B cell (primary cell): Measurements from ENCODE around the gene CD226. TPM values are rescaled to one million over a fixed set of nuclear protein-coding genes. Genes with fewer than 3 reads are reported as not detected.

Experiments
- ATAC-seq: fragments of 200-7000 bp; cut with Tn5 transposase; one replicate; pipeline ENCODE4 v1.10.0; 2021; ENCODE audit warnings: low read depth, mild to moderate bottlenecking, moderate number of reproducible peaks, moderate library complexity
- CTCF ChIA-PET: fragments of 350-600 bp; sonication (Branson Sonifier 250); formaldehyde crosslinking; loops from one replicate; lab custom pipeline; 2021; ENCODE audit warnings: antibody characterized with exemption, inconsistent platforms; lab: Charles Lee
- POLR2A ChIA-PET: fragments of 350-600 bp; sonication (Branson Sonifier 250); formaldehyde crosslinking; loops from one replicate; lab custom pipeline; 2021; ENCODE audit warnings: antibody characterized with exemption; lab: Charles Lee
- DNase-seq: peaks from one replicate; pipeline ENCODE4 v3.0.0; 2013
- H2AFZ ChIP-seq: 2 replicates; pipeline ENCODE4 v1.6.1; 2012; ENCODE audit warnings: mild to moderate bottlenecking, low read depth, low read length; ENCODE audit not compliant: insufficient read depth, poor library complexity, severe bottlenecking
- H3K27ac ChIP-seq, 2 donors: 1 replicate in 1 of 2; 2 replicates in 1 of 2; pipeline ENCODE4 v1.5.1; 2012 to 2013; ENCODE audit warnings: low read length in 2 of 2, mild to moderate bottlenecking in 2 of 2, moderate library complexity in 1 of 2
- H3K27me3 ChIP-seq, 4 experiments: fragments of 200-600 bp in 1 of 4; sonication (generic) in 1 of 4; replicated peaks in 1 of 4; 1 replicate in 2 of 4; 2 replicates in 2 of 4; pipeline versions ENCODE4 v1.6.1 to v1.7.0; 2013 to 2016; ENCODE audit warnings: low read length in 3 of 4, mild to moderate bottlenecking in 2 of 4, mixed read lengths in 1 of 4, moderate library complexity in 1 of 4; ENCODE audit not compliant: insufficient read depth in 4 of 4, control insufficient read depth in 3 of 4; ENCODE audit errors: control extremely low read depth in 1 of 4
- H3K36me3 ChIP-seq, 2 experiments: replicated peaks in 1 of 2; 1 replicate in 1 of 2; 2 replicates in 1 of 2; pipeline versions ENCODE4 v1.6.1 to v1.7.1; 2013; ENCODE audit warnings: low read length in 1 of 2; ENCODE audit not compliant: insufficient read depth in 2 of 2, control insufficient read depth in 1 of 2; ENCODE audit errors: control extremely low read depth in 1 of 2, extremely low read depth in 1 of 2
- H3K4me1 ChIP-seq, 2 donors: fragments of 200-600 bp in 1 of 2; sonication (generic) in 1 of 2; 1 replicate in 1 of 2; 2 replicates in 1 of 2; pipeline versions ENCODE4 v1.5.1 to v1.6.1; 2013 to 2017; ENCODE audit warnings: low read length in 2 of 2; ENCODE audit not compliant: control insufficient read depth in 2 of 2, insufficient read depth in 2 of 2
- H3K4me2 ChIP-seq: replicated peaks from 2 replicates; pipeline ENCODE3; 2012; ENCODE audit warnings: mild to moderate bottlenecking, low read depth, low read length; ENCODE audit not compliant: poor library complexity, severe bottlenecking
- H3K4me3 ChIP-seq, 5 experiments: fragments of 200-600 bp in 1 of 5; sonication (generic) in 1 of 5; 1 replicate in 3 of 5; 2 replicates in 2 of 5; pipeline versions ENCODE4 v1.5.1 to v1.7.0; 2011 to 2016; ENCODE audit warnings: low read length in 4 of 5, mild to moderate bottlenecking in 4 of 5, low read depth in 2 of 5, control low read depth in 1 of 5, moderate library complexity in 1 of 5; ENCODE audit not compliant: insufficient read depth in 1 of 5; ENCODE audit errors: control extremely low read depth in 1 of 5, extremely low read depth in 1 of 5
- H3K79me2 ChIP-seq: fragments of 200-600 bp; sonication (generic); one replicate; pipeline ENCODE4 v1.6.0; 2016; ENCODE audit warnings: low read length; ENCODE audit not compliant: control insufficient read depth, insufficient read depth
- H3K9ac ChIP-seq: fragments of 200-600 bp; sonication (generic); 2 replicates; pipeline ENCODE4 v1.6.1; 2017; ENCODE audit warnings: mild to moderate bottlenecking, low read length, moderate library complexity
- H3K9me3 ChIP-seq, 3 donors: one replicate each; pipeline versions ENCODE4 v1.6.1 to v1.7.1; 2013; ENCODE audit warnings: low read length in 2 of 3; ENCODE audit not compliant: control insufficient read depth in 2 of 3, insufficient read depth in 1 of 3; ENCODE audit errors: control extremely low read depth in 1 of 3
- H4K20me1 ChIP-seq: 2 replicates; pipeline ENCODE4 v1.6.0; 2012; ENCODE audit warnings: mild to moderate bottlenecking, low read length; ENCODE audit not compliant: insufficient read depth, control insufficient read depth, poor library complexity, severe bottlenecking
- H3K27ac Mint-ChIP-seq: one replicate; pipeline ENCODE4 v1.8.0; 2021; ENCODE audit warnings: mixed read lengths
- H3K27me3 Mint-ChIP-seq: one replicate; pipeline ENCODE4 v1.8.0; 2021; ENCODE audit warnings: mixed read lengths
- H3K4me1 Mint-ChIP-seq: one replicate; pipeline ENCODE4 v1.8.0; 2021; ENCODE audit warnings: mixed read lengths
- H3K4me3 Mint-ChIP-seq: one replicate; pipeline ENCODE4 v1.8.0; 2021; ENCODE audit warnings: mixed read lengths
- H3K9me3 Mint-ChIP-seq: one replicate; pipeline ENCODE4 v1.8.0; 2022; ENCODE audit warnings: mixed read lengths; ENCODE audit not compliant: insufficient read depth
- EZH2 ChIP-seq: IDR thresholded peaks from 2 replicates; pipeline ENCODE4 v1.6.1; 2012; ENCODE audit warnings: borderline replicate concordance, low read depth, mild to moderate bottlenecking, moderate library complexity, low read length; ENCODE audit not compliant: insufficient read depth, poor library complexity, severe bottlenecking
- WGBS: methylation state at CpG from one replicate; pipeline ENCODE4 v1.1.5; 2013; ENCODE audit warnings: missing lambda C conversion rate; ENCODE audit not compliant: insufficient coverage; 5-methylcytosine and 5-hydroxymethylcytosine counted together
- intact Hi-C: fragments of 100-400 bp; cut with micrococcal nuclease; formaldehyde crosslinking; loops from one replicate; pipeline ENCODE4 v1.10.0; 2022
- polyA plus RNA-seq: library from polyadenylated mRNA; depleted of rRNA; stranded (reverse); fragments of >200 nt; gene quantifications from 2 replicates; pipeline ENCODE4 v1.2.3, GENCODE V29; 2012
- total RNA-seq, 2 donors: library from RNA; stranded (reverse); fragments of 120-200 nt in 1 of 2; gene quantifications; 1 replicate in 1 of 2; 2 replicates in 1 of 2; pipeline versions ENCODE4 v1.2.3 to v1.2.4, GENCODE V29; 2013 to 2022
- TF ChIP-seq, protein P1 (sequence below): fragments of 200-600 bp; IDR thresholded peaks from one replicate; pipeline ENCODE4 v1.8.0; 2022; ENCODE audit warnings: antibody characterized with exemption, mild to moderate bottlenecking

The CD226 gene
- total and polyA plus RNA-seq, 2 donors (not counting 1 experiment from before 2014, with no cell fraction given): 0.78 to 2.6 TPM

DNA sequence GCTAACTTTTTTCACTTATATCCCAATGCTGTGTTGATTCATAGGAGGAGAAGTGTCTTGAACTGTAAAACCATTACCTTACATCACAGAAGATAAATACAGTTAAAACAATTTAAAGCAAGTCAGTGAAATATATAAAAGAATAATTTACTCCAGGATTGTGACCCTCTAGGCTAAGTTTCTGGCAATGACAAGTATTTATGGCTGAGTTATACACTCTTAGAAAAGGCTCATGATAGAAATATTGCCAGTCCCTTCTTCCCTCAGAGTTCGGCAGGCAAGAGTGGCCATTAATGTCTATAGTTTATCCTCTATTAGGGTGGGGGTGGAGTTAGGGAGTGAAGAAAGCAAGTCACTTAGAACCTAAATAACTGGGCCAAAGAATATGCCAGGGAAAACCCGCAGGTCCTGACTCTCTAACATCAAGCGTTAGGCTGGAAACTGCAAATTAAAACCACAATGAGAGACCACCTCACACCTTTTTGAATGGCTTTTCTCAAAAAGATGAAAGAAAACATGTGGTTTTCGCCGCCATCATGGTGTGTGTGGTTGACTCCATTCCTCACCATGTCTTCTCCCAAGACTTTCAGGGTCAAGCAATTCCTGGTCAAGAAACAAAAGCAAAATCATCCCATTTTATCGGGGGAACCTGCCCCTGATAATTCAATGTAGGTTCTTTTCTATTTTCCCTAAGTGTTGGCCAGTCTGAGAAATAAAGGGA lies 69.3 kb downstream of the CD226 start:
- no peaks in the 10 kb centered on the region for H3K9me3 Mint-ChIP-seq
- Histone ChIP-seq H3K27me3 (no peaks in the 10 kb centered on the region), H3K4me3 (no peak overlapping the region), H3K9me3 (no peaks in the 10 kb centered on the region), H3K9ac (no peak overlapping the region), H4K20me1 (no peaks in the 10 kb centered on the region), H3K36me3 (no peaks in the 10 kb centered on the region), H3K4me2 (no peak overlapping the region), H2AFZ (no peak overlapping the region), H3K79me2 (no peaks in the 10 kb centered on the region), H3K4me1 (peaks cover 8 to 9% of the 10 kb centered on the region in 2 donors), H3K27ac (no peak overlapping the region)
- no peak for ATAC-seq
- POLR2A ChIA-PET: no interaction called here
- H3K27ac Mint-ChIP-seq: no peak overlapping the region
- intact Hi-C loops: no loop called here
- TF ChIP-seq, protein P1, sequence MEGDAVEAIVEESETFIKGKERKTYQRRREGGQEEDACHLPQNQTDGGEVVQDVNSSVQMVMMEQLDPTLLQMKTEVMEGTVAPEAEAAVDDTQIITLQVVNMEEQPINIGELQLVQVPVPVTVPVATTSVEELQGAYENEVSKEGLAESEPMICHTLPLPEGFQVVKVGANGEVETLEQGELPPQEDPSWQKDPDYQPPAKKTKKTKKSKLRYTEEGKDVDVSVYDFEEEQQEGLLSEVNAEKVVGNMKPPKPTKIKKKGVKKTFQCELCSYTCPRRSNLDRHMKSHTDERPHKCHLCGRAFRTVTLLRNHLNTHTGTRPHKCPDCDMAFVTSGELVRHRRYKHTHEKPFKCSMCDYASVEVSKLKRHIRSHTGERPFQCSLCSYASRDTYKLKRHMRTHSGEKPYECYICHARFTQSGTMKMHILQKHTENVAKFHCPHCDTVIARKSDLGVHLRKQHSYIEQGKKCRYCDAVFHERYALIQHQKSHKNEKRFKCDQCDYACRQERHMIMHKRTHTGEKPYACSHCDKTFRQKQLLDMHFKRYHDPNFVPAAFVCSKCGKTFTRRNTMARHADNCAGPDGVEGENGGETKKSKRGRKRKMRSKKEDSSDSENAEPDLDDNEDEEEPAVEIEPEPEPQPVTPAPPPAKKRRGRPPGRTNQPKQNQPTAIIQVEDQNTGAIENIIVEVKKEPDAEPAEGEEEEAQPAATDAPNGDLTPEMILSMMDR: no peak
- TF ChIP-seq EZH2: no peak
- no peak for DNase-seq
- no peaks in the 10 kb centered on the region for H3K27me3 Mint-ChIP-seq
- WGBS: no CpG with 5 or more reads among the region's 6 CpGs
- H3K4me3 Mint-ChIP-seq: no peak overlapping the region
- CTCF ChIA-PET: no interaction called here
- peaks cover 8% of the 10 kb centered on the region for H3K4me1 Mint-ChIP-seq

- Histone ChIP-seq H3K4me2 (no peak overlapping the region), H3K27ac (no peak overlapping the region), H3K27me3 (no peaks in the 10 kb centered on the region), H4K20me1 (no peaks in the 10 kb centered on the region), H3K9me3 (no peaks in the 10 kb centered on the region), H3K9ac (no peak overlapping the region), H3K4me1 (no peaks in the 10 kb centered on the region), H2AFZ (no peak overlapping the region), H3K4me3 (no peak overlapping the region), H3K36me3 (no peaks in the 10 kb centered on the region), H3K79me2 (no peaks in the 10 kb centered on the region)
- no peaks in the 10 kb centered on the region for H3K9me3 Mint-ChIP-seq
- intact Hi-C loops: no loop called here
- no peak for DNase-seq
- POLR2A ChIA-PET: no interaction called here
- H3K27ac Mint-ChIP-seq: no peak overlapping the region
- ATAC-seq: no peak
- WGBS: 100% methylated on average over 2 of the region's 3 CpGs
- H3K27me3 Mint-ChIP-seq: no peaks in the 10 kb centered on the region
- H3K4me1 Mint-ChIP-seq: no peaks in the 10 kb centered on the region
- TF ChIP-seq, protein P1: no peak
- no peak for TF ChIP-seq EZH2
- no peak overlapping the region for H3K4me3 Mint-ChIP-seq
- CTCF ChIA-PET: no interaction called here
Measured at GRCh38 chr18:69876490-69876889, 71.2 kb downstream of the CD226 start.
